ENCODE results near the gene FLG.
"Not testable (repeated sequence)": the region's sequence is repeated elsewhere in the genome, so short reads cannot be mapped to it uniquely, and the experiment has no call there.

The FLG gene

DNA sequence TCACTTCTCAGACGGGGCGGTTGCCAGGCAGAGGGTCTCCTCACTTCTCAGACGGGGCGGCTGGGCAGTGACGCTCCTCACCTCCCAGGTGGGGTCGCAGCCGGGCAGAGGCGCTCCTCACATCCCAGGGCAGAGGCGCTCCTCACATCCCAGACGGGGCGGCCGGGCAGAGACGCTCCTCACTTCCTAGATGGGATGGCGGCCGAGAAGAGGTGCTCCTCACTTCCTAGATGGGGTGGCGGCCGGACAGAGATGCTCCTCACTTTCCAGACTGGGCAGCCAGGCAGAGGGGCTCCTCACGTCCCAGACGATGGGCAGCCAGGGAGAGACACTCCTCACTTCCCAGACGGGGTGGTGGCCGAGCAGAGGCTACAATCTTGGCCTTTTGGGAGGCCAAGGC lies 68.6 kb downstream of the FLG start:
- DNase-seq (ENCODE audit: low read depth) = not testable (repeated sequence)

All from activated T-cell treated with anti-CD3 and anti-CD28 coated beads for 1 hour (primary cell).